ENCODE results near the gene CELF2. TPM values are rescaled to one million over a fixed set of nuclear protein-coding genes. Genes with fewer than 3 reads are reported as not detected.

CELF2 gene
- total and polyA plus RNA-seq, 2 of the 4 experiments (the other 2 are of a cell fraction): 3.5 to 6.6 TPM

DNA sequence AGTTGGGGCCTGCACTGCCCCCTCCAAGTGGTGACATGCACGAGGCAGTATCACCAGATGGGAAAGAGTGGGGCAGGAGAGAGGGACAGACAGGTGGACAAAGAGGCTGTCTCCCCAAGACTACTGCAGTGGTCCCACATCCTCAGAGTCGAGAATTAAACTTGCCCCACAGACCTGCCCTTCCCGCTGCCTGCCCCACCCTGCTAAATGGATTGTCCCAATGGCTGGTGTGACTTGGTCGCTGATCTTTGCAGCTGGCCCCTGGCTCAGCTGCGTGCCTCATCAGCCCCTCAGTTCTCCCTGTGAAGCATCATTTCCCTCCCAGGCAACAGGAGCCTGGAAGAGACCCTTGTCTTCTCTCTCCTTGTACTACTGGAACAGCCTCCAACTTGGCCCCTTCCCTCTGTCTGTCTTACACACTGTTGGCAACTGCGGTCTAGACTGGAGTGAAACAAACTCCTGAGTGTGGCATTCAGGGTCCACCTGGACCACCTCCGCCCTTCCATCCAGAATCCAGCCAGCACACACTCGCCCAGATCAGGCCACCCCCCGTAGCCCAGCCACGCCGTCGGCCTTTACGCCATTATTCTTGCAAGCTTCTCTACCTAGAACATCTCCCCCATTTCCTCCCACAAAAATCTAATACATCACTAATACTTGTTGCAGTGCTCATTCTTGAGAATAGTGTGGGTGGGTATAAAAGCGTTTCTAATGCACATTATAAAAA is 275.1 kb downstream of the CELF2 start:
- Histone ChIP-seq H3K23ac (ENCODE audit: low read depth, low read length) (no peak overlapping the region), H2BK5ac (ENCODE audit: low read depth, low read length, poor library complexity, severe bottlenecking) (no peak overlapping the region), H4K91ac (ENCODE audit: insufficient read depth, low read depth, low read length) (no peak overlapping the region), H3K4me2 (ENCODE audit: low read depth, low read length) (no peak overlapping the region), H2BK20ac (ENCODE audit: low read depth, low read length) (no peak overlapping the region), H3K56ac (ENCODE audit: extremely low read depth, insufficient read depth, low read length) (no peak overlapping the region), H3K18ac (ENCODE audit: low read depth, low read length) (no peak overlapping the region), H2AK9ac (replicated peaks; ENCODE audit: low read depth, low read length, poor library complexity) (no peak overlapping the region), H2AFZ (replicated peaks; ENCODE audit: low read length, poor library complexity) (no peak overlapping the region), H2BK15ac (ENCODE audit: low read depth, low read length) (no peak overlapping the region), H4K8ac (ENCODE audit: low read depth in 2 of 2, low read length in 2 of 2) (no peak overlapping the region), H3K36me3 (ENCODE audit: control insufficient read depth, insufficient read depth, low read length) (no peaks in the 10 kb centered on the region), H3K9me1 (ENCODE audit: insufficient read depth, low read length) (no peaks in the 10 kb centered on the region), H3K14ac (replicated peaks; ENCODE audit: low read depth, low read length) (no peak overlapping the region), H3K9me3 (ENCODE audit: control insufficient read depth, insufficient read depth, low read length) (no peaks in the 10 kb centered on the region), H3K4me3 (ENCODE audit: insufficient read depth, low read depth, low read length) (no peak overlapping the region), H3K4me1 (ENCODE audit: control insufficient read depth, insufficient read depth, low read length) (no peaks in the 10 kb centered on the region), H3K9ac (ENCODE audit: low read depth, low read length) (no peak overlapping the region), H4K5ac (ENCODE audit: low read depth, low read length) (no peak overlapping the region), H3K27ac (ENCODE audit: insufficient read depth, low read length) (no peak overlapping the region), H3K79me1 (ENCODE audit: low read depth in 1 of 2, low read length in 2 of 2) (no peaks in the 10 kb centered on the region), H2AK5ac (ENCODE audit: low read depth, low read length) (no peak overlapping the region), H3K4ac (ENCODE audit: low read depth, low read length) (no peak overlapping the region), H4K20me1 (ENCODE audit: insufficient read depth, low read length) (no peaks in the 10 kb centered on the region), H3K27me3 (ENCODE audit: control insufficient read depth, insufficient read depth, low read length) (no peaks in the 10 kb centered on the region), H2BK120ac (ENCODE audit: low read depth, low read length) (no peak overlapping the region)
- intact Hi-C loops (cut with micrococcal nuclease): no loop called here
- ATAC-seq (ENCODE audit: low read depth) (no peak), DNase-seq (no peak)
- TF ChIP-seq SMC3 (IDR thresholded peaks at IDR 0.05; ENCODE audit: low read depth, low read length): no peak
- TF ChIP-seq, protein P1, sequence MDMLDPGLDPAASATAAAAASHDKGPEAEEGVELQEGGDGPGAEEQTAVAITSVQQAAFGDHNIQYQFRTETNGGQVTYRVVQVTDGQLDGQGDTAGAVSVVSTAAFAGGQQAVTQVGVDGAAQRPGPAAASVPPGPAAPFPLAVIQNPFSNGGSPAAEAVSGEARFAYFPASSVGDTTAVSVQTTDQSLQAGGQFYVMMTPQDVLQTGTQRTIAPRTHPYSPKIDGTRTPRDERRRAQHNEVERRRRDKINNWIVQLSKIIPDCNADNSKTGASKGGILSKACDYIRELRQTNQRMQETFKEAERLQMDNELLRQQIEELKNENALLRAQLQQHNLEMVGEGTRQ (IDR thresholded peaks at IDR 0.05; ENCODE audit: low read depth, low read length): no peak
- TF ChIP-seq, protein P2, sequence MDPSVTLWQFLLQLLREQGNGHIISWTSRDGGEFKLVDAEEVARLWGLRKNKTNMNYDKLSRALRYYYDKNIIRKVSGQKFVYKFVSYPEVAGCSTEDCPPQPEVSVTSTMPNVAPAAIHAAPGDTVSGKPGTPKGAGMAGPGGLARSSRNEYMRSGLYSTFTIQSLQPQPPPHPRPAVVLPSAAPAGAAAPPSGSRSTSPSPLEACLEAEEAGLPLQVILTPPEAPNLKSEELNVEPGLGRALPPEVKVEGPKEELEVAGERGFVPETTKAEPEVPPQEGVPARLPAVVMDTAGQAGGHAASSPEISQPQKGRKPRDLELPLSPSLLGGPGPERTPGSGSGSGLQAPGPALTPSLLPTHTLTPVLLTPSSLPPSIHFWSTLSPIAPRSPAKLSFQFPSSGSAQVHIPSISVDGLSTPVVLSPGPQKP (IDR thresholded peaks at IDR 0.05; ENCODE audit: borderline replicate concordance, low read depth, low read length): no peak
- no peak for TF ChIP-seq CHD1 (IDR thresholded peaks at IDR 0.05; ENCODE audit: low read depth, low read length)
- TF ChIP-seq MXI1 (IDR thresholded peaks at IDR 0.05; ENCODE audit: borderline replicate concordance, low read depth, low read length): no peak
- TF ChIP-seq RAD21 (IDR thresholded peaks at IDR 0.05; ENCODE audit: low read length): no peak
- TF ChIP-seq RCOR1 (IDR thresholded peaks at IDR 0.05; ENCODE audit: insufficient replicate concordance, low read length): no peak
- no peak for TF ChIP-seq CEBPB (IDR thresholded peaks at IDR 0.05; ENCODE audit: low read depth, low read length)
- TF ChIP-seq POLR2A (IDR thresholded peaks at IDR 0.05; ENCODE audit: low read depth, low read length): no peak
- TF ChIP-seq BHLHE40 (IDR thresholded peaks at IDR 0.05; ENCODE audit: low read depth, low read length): no peak
- TF ChIP-seq RFX5 (IDR thresholded peaks at IDR 0.05; ENCODE audit: low read depth, low read length): no peak
- no peak for TF ChIP-seq FOS (IDR thresholded peaks at IDR 0.05; ENCODE audit: low read depth, low read length)
- no peak for TF ChIP-seq MAZ (IDR thresholded peaks at IDR 0.05; ENCODE audit: borderline replicate concordance, low read depth, low read length)
- TF ChIP-seq MAFK (IDR thresholded peaks at IDR 0.05; ENCODE audit: low read depth, low read length): no peak
- TF ChIP-seq CTCF (conservative IDR thresholded peaks at IDR 0.05; ENCODE audit: low read depth, low read length): no peak
- TF ChIP-seq NFE2L2 (IDR thresholded peaks at IDR 0.05; ENCODE audit: low read depth, low read length): no peak
- BruUV-seq (replicated peaks): no TSS peak
- in situ Hi-C loops (cut with MboI; ENCODE audit: low sequenced_read_pairs): no loop called here
- ChIA-PET POLR2A (ENCODE audit: unreplicated experiment) (no interaction called here), CTCF (no interaction called here)
- WGBS, 2 experiments (ENCODE audit: extremely low coverage in 2 of 2, insufficient read length in 1 of 2): 56% methylated on average over 5 of the region's 14 CpGs; no CpG with 5 or more reads in 1 of the 2 experiments
- dilution Hi-C loops (cut with HindIII; ENCODE audit: low sequenced_read_pairs, unreplicated experiment): no loop called here
